Left ventricle myocardium inferior (tissue), 1 donor: Measurements from ENCODE around the gene UGT3A1. TPM values are rescaled to one million over a fixed set of nuclear protein-coding genes. Genes with fewer than 3 reads are reported as not detected.
"Not testable (repeated sequence)": the region's sequence is repeated elsewhere in the genome, so short reads cannot be mapped to it uniquely, and the experiment has no call there.

ENCODE experiments used
- DNase-seq: peaks from one replicate; pipeline ENCODE4 v3.0.0-alpha.2; 2020
- H3K27ac ChIP-seq: fragments of 200-600 bp; replicated peaks from 2 replicates; pipeline ENCODE4 v1.8.0; 2021
- H3K27me3 ChIP-seq: fragments of 200-600 bp; 2 replicates; pipeline ENCODE4 v1.8.0; 2021; ENCODE audit warnings: low read depth
- H3K36me3 ChIP-seq: fragments of 200-600 bp; 2 replicates; pipeline ENCODE4 v1.8.0; 2021
- H3K4me1 ChIP-seq: fragments of 200-600 bp; 2 replicates; pipeline ENCODE4 v1.8.0; 2021
- H3K4me3 ChIP-seq: fragments of 200-600 bp; 2 replicates; pipeline ENCODE4 v1.8.0; 2021; ENCODE audit warnings: mild to moderate bottlenecking, moderate library complexity
- H3K9me3 ChIP-seq: fragments of 200-600 bp; replicated peaks from 2 replicates; pipeline ENCODE4 v1.8.0; 2021
- intact Hi-C: fragments of 100-400 bp; cut with micrococcal nuclease; formaldehyde crosslinking; loops from one replicate; pipeline ENCODE4 v1.11.0; 2022
- total RNA-seq: library from RNA; stranded (reverse); fragmentation: NEBNext Ultra II Directional; extraction: Animal tissue kit (Norgen Biotek cat#: 25700); gene quantifications from one replicate; pipeline ENCODE4 v1.2.1, GENCODE V29; 2021
- TF ChIP-seq, protein P1 (sequence below): fragments of 200-600 bp; IDR thresholded peaks from 2 replicates; pipeline ENCODE4 v1.8.0; 2021; ENCODE audit warnings: antibody characterized with exemption, mild to moderate bottlenecking, borderline replicate concordance
- donor health status: DM: no; HTN: yes; CAD: no; lungs with severe emphysema.

UGT3A1 gene
- total RNA-seq, 1 donor from 2014 or later: not detected

DNA sequence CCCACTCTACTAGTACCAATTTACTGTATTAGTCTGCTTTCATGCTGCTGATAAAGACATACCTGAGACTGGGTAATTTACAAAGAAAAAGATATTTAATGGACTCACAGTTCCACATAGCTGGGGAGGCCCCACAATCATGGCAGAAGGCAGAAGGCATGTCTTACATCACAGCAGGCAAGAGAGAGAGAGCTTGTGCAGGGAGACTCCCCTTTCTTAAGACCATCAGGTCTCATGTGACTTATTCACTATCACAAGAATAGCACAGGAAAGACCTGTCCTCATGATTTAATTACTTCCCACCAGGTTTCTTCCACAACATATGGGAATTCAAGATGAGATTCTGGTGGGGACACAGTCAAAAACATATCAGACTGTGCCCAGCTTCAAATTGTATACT lies 11.5 kb downstream of the UGT3A1 start:
- no peak for DNase-seq
- Histone ChIP-seq H3K27ac (no peak overlapping the region), H3K9me3 (peaks cover 24% of the 10 kb centered on the region), H3K36me3 (no peaks in the 10 kb centered on the region), H3K4me3 (no peak overlapping the region), H3K4me1 (no peaks in the 10 kb centered on the region), H3K27me3 (no peaks in the 10 kb centered on the region)
- TF ChIP-seq, protein P1, sequence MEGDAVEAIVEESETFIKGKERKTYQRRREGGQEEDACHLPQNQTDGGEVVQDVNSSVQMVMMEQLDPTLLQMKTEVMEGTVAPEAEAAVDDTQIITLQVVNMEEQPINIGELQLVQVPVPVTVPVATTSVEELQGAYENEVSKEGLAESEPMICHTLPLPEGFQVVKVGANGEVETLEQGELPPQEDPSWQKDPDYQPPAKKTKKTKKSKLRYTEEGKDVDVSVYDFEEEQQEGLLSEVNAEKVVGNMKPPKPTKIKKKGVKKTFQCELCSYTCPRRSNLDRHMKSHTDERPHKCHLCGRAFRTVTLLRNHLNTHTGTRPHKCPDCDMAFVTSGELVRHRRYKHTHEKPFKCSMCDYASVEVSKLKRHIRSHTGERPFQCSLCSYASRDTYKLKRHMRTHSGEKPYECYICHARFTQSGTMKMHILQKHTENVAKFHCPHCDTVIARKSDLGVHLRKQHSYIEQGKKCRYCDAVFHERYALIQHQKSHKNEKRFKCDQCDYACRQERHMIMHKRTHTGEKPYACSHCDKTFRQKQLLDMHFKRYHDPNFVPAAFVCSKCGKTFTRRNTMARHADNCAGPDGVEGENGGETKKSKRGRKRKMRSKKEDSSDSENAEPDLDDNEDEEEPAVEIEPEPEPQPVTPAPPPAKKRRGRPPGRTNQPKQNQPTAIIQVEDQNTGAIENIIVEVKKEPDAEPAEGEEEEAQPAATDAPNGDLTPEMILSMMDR: no peak
- intact Hi-C loops: no loop called here

DNA sequence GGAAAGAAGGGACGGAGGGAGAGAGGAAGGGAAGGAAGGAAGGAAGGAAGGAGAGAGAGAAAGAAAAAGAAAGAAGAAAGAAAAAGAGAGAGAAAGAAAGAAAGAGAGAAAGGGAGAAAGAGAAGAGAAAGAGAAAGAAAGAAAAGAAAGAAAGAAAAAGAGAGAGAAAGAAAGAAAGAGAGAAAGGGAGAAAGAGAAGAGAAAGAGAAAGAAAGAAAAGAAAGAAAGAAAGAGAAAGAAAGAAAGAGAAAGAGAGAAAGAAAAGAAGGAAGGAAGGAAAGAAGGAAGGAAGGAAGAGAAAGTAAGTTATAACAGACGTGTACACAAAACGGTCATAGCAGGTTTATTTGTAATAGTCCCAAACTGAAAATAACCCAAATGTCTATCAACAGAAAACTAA lies 14.3 kb downstream of the UGT3A1 start:
- H3K9me3 ChIP-seq: peaks cover 13% of the 10 kb centered on the region
- H3K27ac ChIP-seq, H3K4me3 ChIP-seq, intact Hi-C loops, H3K4me1 ChIP-seq, DNase-seq, H3K27me3 ChIP-seq, H3K36me3 ChIP-seq: not testable (repeated sequence)

DNA sequence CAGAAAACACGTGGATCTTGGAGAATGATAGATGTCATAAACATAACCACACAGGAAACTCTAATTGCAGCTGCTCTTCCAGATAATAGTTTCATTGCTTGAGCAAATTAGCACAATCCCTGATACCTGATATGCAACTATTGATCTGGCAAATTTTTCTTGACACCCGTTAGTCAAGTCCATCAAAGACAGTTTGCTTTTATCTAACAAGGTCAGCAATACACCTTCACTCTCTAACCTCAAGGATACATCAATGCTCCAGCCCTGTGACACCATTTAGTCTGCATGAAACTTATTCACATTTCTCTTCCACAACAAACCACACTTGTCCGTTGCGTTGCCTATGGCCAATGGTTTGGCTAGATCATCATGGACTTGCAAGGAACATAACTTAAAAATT lies 16.6 kb downstream of the UGT3A1 start:
- H3K4me3 ChIP-seq: no peak overlapping the region
- no peaks in the 10 kb centered on the region for H3K27me3 ChIP-seq
- H3K36me3 ChIP-seq: no peaks in the 10 kb centered on the region
- peaks cover 8% of the 10 kb centered on the region for H3K9me3 ChIP-seq
- no peaks in the 10 kb centered on the region for H3K4me1 ChIP-seq
- DNase-seq: no peak
- TF ChIP-seq, protein P1: no peak
- intact Hi-C loops: no loop called here
- H3K27ac ChIP-seq: no peak overlapping the region

DNA sequence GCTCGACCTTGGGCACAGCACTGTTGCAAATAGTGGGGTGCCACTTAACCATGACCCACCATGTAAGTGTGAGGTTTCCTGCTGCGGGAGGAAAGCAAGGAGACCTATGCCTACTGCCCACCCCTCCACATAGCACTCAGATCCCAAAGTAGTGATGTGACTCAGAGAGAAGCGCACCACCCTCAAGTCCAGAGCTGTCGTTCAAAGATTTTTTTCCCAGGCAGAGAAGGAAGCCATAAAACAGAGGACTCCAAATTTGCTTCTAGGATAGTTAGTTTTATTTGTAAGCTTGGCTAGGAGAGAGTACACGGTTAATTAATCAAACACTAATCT lies 19.3 kb downstream of the UGT3A1 start:
- no peaks in the 10 kb centered on the region for H3K9me3 ChIP-seq
- H3K4me3 ChIP-seq: no peak overlapping the region
- TF ChIP-seq, protein P1: no peak
- no peaks in the 10 kb centered on the region for H3K36me3 ChIP-seq
- no peaks in the 10 kb centered on the region for H3K27me3 ChIP-seq
- H3K4me1 ChIP-seq: no peaks in the 10 kb centered on the region
- intact Hi-C loops: no loop called here
- DNase-seq: no peak
- H3K27ac ChIP-seq: no peak overlapping the region

DNA sequence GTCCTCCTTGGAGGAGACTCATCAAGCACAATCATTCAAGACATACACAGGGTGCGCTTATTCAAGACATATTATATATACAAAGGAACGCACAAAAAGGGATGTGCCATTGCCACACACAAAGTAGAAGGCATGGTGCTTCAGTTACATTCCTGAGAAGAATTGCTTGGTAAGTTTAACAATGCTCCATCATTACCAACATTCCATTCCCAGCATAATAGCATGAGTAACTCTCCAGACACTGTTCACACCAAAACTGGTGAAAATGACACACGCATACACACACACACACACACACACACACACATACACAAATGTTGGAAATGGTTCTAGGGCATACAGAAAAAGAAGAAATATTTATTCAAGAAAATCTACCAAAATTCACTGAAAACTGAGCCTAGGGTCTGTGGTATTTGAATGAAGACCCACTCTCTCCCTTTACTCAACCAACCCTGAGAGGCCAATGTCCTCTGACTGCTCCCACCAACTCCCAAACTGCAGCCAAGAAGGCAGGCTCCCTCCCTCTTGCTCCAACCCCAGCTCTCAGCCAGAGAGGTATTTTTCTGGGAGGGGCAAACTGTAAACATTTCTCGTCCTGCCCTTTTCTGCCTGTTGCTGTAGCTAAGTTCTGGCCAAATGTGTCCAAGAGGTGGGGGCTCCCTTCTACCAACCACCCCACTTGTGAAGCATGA lies 19.9 kb downstream of the UGT3A1 start:
- no peak for DNase-seq
- TF ChIP-seq, protein P1: no peak
- no peak overlapping the region for H3K27ac ChIP-seq
- H3K9me3 ChIP-seq: no peaks in the 10 kb centered on the region
- no peaks in the 10 kb centered on the region for H3K4me1 ChIP-seq
- no peaks in the 10 kb centered on the region for H3K27me3 ChIP-seq
- no peak overlapping the region for H3K4me3 ChIP-seq
- intact Hi-C loops: no loop called here
- no peaks in the 10 kb centered on the region for H3K36me3 ChIP-seq

DNA sequence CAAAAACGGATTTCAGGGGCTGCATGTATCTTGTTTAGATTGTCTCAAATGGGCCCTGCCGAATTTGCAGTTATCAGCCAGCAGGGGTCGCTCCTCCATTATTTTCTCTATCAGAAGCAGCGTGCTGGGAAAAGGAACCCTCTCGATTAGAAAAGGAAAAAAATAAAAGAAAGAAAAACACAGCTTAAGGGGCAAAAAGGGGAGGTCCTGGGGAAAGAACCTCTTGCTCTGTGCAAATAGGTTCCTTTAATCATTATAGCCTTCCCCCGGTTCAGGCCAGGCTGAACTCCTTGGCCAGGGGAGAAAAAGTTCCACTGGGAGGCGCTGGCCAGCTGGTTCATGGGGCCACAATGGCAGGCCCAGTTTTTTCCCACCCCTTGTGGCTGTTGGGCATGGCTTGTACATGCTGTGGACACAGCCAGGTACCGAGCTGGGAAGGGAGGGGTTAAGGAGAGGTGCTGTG lies 27.8 kb downstream of the UGT3A1 start:
- TF ChIP-seq, protein P1: no peak
- no peak overlapping the region for H3K4me3 ChIP-seq
- intact Hi-C loops: no loop called here
- H3K27ac ChIP-seq: no peak overlapping the region
- peaks cover 7% of the 10 kb centered on the region for H3K9me3 ChIP-seq
- peaks cover 27% of the 10 kb centered on the region for H3K27me3 ChIP-seq
- no peak for DNase-seq
- H3K4me1 ChIP-seq: no peaks in the 10 kb centered on the region
- no peaks in the 10 kb centered on the region for H3K36me3 ChIP-seq
